Tibial nerve (tissue), 4 donors: ENCODE results near the gene TMED3. TPM values are rescaled to one million over a fixed set of nuclear protein-coding genes. Genes with fewer than 3 reads are reported as not detected.

Source experiments
- DNase-seq, 2 donors: peaks; one replicate each; pipeline ENCODE4 v3.0.0-alpha.2; 2019; ENCODE audit warnings: low spot score in 2 of 2
- H3K27ac ChIP-seq, 4 donors: fragments of 200-600 bp; sonication (generic) in 3 of 4; one replicate each; pipeline ENCODE4 v1.5.1; 2017 to 2019; ENCODE audit warnings: mild to moderate bottlenecking in 1 of 4
- H3K27me3 ChIP-seq, 2 donors: fragments of 200-600 bp; sonication (generic) in 1 of 2; one replicate each; pipeline versions ENCODE4 v1.5.1 to v1.6.0; 2017 to 2019
- H3K36me3 ChIP-seq, 3 donors: fragments of 200-600 bp; sonication (generic); one replicate each; pipeline ENCODE4 v1.5.1; 2018 to 2019
- H3K4me1 ChIP-seq, 4 donors: fragments of 200-600 bp; sonication (generic) in 3 of 4; one replicate each; pipeline ENCODE4 v1.5.1; 2017 to 2019
- H3K4me3 ChIP-seq, 4 donors: fragments of 200-600 bp; sonication (generic) in 3 of 4; one replicate each; pipeline ENCODE4 v1.5.1; 2017 to 2019; ENCODE audit warnings: mild to moderate bottlenecking in 1 of 4, moderate library complexity in 1 of 4
- H3K9me3 ChIP-seq, 4 donors: fragments of 200-600 bp; sonication (generic) in 3 of 4; one replicate each; pipeline ENCODE4 v1.5.1; 2017 to 2019
- POLR2A ChIP-seq, 2 donors: fragments of 450-650 bp; IDR thresholded peaks; one replicate each; pipeline ENCODE4 v1.6.1; 2017; ENCODE audit warnings: antibody characterized with exemption in 2 of 2, mild to moderate bottlenecking in 2 of 2, moderate library complexity in 2 of 2
- WGBS, 2 donors: methylation state at CpG; one replicate each; pipeline ENCODE4 v1.1.5; 2018; 5-methylcytosine and 5-hydroxymethylcytosine counted together
- total RNA-seq, 4 donors: library from RNA; depleted of rRNA; stranded (reverse); fragments of >200 nt; gene quantifications; one replicate each; pipeline ENCODE4 v1.1.0, GENCODE V29; 2016

TMED3 gene
- total RNA-seq, 4 donors from 2014 or later: 18.0 to 26.3 (median 23.4) TPM

DNA sequence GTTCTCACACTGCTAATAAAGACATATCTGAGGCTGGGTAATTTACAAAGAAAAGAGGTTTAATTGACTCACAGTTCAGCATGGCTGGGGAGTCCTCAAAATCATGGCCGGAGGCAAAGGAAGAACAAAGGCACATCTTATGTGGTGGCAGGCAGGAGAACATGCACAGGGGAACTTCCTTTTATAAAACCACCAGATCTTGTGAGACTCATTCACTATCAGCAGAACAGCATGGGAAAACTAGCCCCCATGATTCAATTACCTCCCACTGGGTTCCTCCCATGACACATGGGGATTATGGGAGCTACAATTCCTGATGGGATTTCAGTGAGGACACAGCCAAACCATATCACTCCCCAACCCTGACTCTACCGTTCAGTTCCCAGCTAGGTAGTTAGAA, 61.5 kb downstream of the TMED3 start:
- no peaks in the 10 kb centered on the region for H3K36me3 ChIP-seq
- H3K27ac ChIP-seq: no peak overlapping the region
- DNase-seq: no peak
- WGBS, 2 donors: 73% methylated on average over 2 of the region's 2 CpGs
- H3K4me3 ChIP-seq: no peak overlapping the region
- no peaks in the 10 kb centered on the region for H3K27me3 ChIP-seq
- no peaks in the 10 kb centered on the region for H3K9me3 ChIP-seq
- no peaks in the 10 kb centered on the region for H3K4me1 ChIP-seq
- TF ChIP-seq POLR2A (IDR thresholded peaks at IDR 0.05): no peak

Other genes with a start within 250 kb of the TMED3 start
- gene RASGRF1, start 220.3 kb upstream of the TMED3 start, total RNA-seq: under 1 TPM; 0.30 to 0.98 (median 0.65) TPM
- not detected for gene ANKRD34C, start 28.4 kb upstream of the TMED3 start, total RNA-seq
- under 1 TPM; 0.20 to 0.60 (median 0.21) TPM for gene MINAR1, start 121.2 kb downstream of the TMED3 start, total RNA-seq